Measurements from ENCODE around the gene GINS2. TPM values are rescaled to one million over a fixed set of nuclear protein-coding genes. Genes with fewer than 3 reads are reported as not detected.

Gene GINS2
- total RNA-seq, 2 experiments from 2014 or later: 74.3 to 142 TPM

- BruUV-seq (replicated peaks): no TSS peak
- intact Hi-C loops (cut with micrococcal nuclease; ENCODE audit: unreplicated experiment): no loop called here
- H3K36me3 ChIP-seq (ENCODE audit: insufficient read depth, low read length): no peaks in the 10 kb centered on the region
- no peak for DNase-seq (ENCODE audit: low spot score)
- POLR2A ChIA-PET: interaction anchor here (0.6 kb wide), 1 partner anchor 17 kb away, joined by 8 read pairs; no protein-coding TSS in a partner anchor
- H4K20me1 ChIP-seq (ENCODE audit: insufficient read depth, low read length): no peaks in the 10 kb centered on the region
- H3K4me3 ChIP-seq (ENCODE audit: low read depth, low read length, poor library complexity, severe bottlenecking): no peak overlapping the region
- no peak overlapping the region for H3K4me2 ChIP-seq (ENCODE audit: low read length)
- H3K4me1 ChIP-seq (ENCODE audit: insufficient read depth, low read length, poor library complexity, severe bottlenecking): peaks cover 36% of the 10 kb centered on the region
- no peaks in the 10 kb centered on the region for H3K9me3 ChIP-seq (ENCODE audit: low read length)
- CTCF ChIA-PET (ENCODE audit: unreplicated experiment): no interaction called here
- no peak for TF ChIP-seq EZH2phosphoT487 (IDR thresholded peaks at IDR 0.05; ENCODE audit: borderline replicate concordance, low read depth, low read length)
- TF ChIP-seq CTCF (conservative IDR thresholded peaks at IDR 0.05; ENCODE audit: low read length): no peak
- no peaks in the 10 kb centered on the region for H3K79me2 ChIP-seq (ENCODE audit: insufficient read depth, low read depth, low read length)
- no peaks in the 10 kb centered on the region for H3K9me2 ChIP-seq (ENCODE audit: insufficient read depth, low read length)
- H2AFZ ChIP-seq (ENCODE audit: low read length): no peak overlapping the region
- H3K27ac ChIP-seq (ENCODE audit: low read depth, low read length, poor library complexity, severe bottlenecking): no peak overlapping the region
Observed at GRCh38 chr16:85733155-85733838, 44.5 kb upstream of the GINS2 start.

- H3K4me1 ChIP-seq (ENCODE audit: insufficient read depth, low read length, poor library complexity, severe bottlenecking): peaks cover 34% of the 10 kb centered on the region
- no peaks in the 10 kb centered on the region for H3K9me2 ChIP-seq (ENCODE audit: insufficient read depth, low read length)
- H3K4me2 ChIP-seq (ENCODE audit: low read length): no peak overlapping the region
- no peaks in the 10 kb centered on the region for H3K36me3 ChIP-seq (ENCODE audit: insufficient read depth, low read length)
- no peaks in the 10 kb centered on the region for H4K20me1 ChIP-seq (ENCODE audit: insufficient read depth, low read length)
- H2AFZ ChIP-seq (ENCODE audit: low read length): no peak overlapping the region
- BruUV-seq (replicated peaks): no TSS peak
- no peak overlapping the region for H3K27ac ChIP-seq (ENCODE audit: low read depth, low read length, poor library complexity, severe bottlenecking)
- no peak for DNase-seq (ENCODE audit: low spot score)
- TF ChIP-seq EZH2phosphoT487 (IDR thresholded peaks at IDR 0.05; ENCODE audit: borderline replicate concordance, low read depth, low read length): no peak
- no peak for TF ChIP-seq CTCF (conservative IDR thresholded peaks at IDR 0.05; ENCODE audit: low read length)
- POLR2A ChIA-PET: no interaction called here
- H3K9me3 ChIP-seq (ENCODE audit: low read length): no peaks in the 10 kb centered on the region
- H3K79me2 ChIP-seq (ENCODE audit: insufficient read depth, low read depth, low read length): no peaks in the 10 kb centered on the region
- H3K4me3 ChIP-seq (ENCODE audit: low read depth, low read length, poor library complexity, severe bottlenecking): no peak overlapping the region
- CTCF ChIA-PET (ENCODE audit: unreplicated experiment): no interaction called here
- intact Hi-C loops (cut with micrococcal nuclease; ENCODE audit: unreplicated experiment): no loop called here
Observed at GRCh38 chr16:85731179-85731578, 42.4 kb upstream of the GINS2 start.

- H2AFZ ChIP-seq (ENCODE audit: low read length): no peak overlapping the region
- H3K9me3 ChIP-seq (ENCODE audit: low read length): no peaks in the 10 kb centered on the region
- intact Hi-C loops (cut with micrococcal nuclease; ENCODE audit: unreplicated experiment): no loop called here
- H3K36me3 ChIP-seq (ENCODE audit: insufficient read depth, low read length): no peaks in the 10 kb centered on the region
- no peak overlapping the region for H3K27ac ChIP-seq (ENCODE audit: low read depth, low read length, poor library complexity, severe bottlenecking)
- ChIA-PET CTCF (ENCODE audit: unreplicated experiment) (no interaction called here), POLR2A (no interaction called here)
- no peak overlapping the region for H3K4me3 ChIP-seq (ENCODE audit: low read depth, low read length, poor library complexity, severe bottlenecking)
- H4K20me1 ChIP-seq (ENCODE audit: insufficient read depth, low read length): no peaks in the 10 kb centered on the region
- H3K9me2 ChIP-seq (ENCODE audit: insufficient read depth, low read length): no peaks in the 10 kb centered on the region
- no peak for DNase-seq (ENCODE audit: low spot score)
- TF ChIP-seq CTCF (conservative IDR thresholded peaks at IDR 0.05; ENCODE audit: low read length) (no peak), EZH2phosphoT487 (IDR thresholded peaks at IDR 0.05; ENCODE audit: borderline replicate concordance, low read depth, low read length) (no peak)
- no peak overlapping the region for H3K4me2 ChIP-seq (ENCODE audit: low read length)
- no peaks in the 10 kb centered on the region for H3K79me2 ChIP-seq (ENCODE audit: insufficient read depth, low read depth, low read length)
- no TSS peak for BruUV-seq (replicated peaks)
- H3K4me1 ChIP-seq (ENCODE audit: insufficient read depth, low read length, poor library complexity, severe bottlenecking): peaks cover 24% of the 10 kb centered on the region
Observed at GRCh38 chr16:85730186-85730465, 41.4 kb upstream of the GINS2 start.

All from OCI-LY7 (cell line).